ENCODE measurements around the gene TLR10. TPM values are rescaled to one million over a fixed set of nuclear protein-coding genes. Genes with fewer than 3 reads are reported as not detected.

TLR10 gene
- total and polyA plus RNA-seq, 2 experiments from 2014 or later: 0.14 TPM; not detected in 1

GRCh38 chr4:38785041-38785790 lies 2.4 kb upstream of the TLR10 start:
- Histone ChIP-seq H3F3A (replicated peaks; ENCODE audit: low read depth) (no peaks in the 10 kb centered on the region), H3K4me2 (no peak overlapping the region), H2AFZ (no peak overlapping the region), H3K36me3 (ENCODE audit: insufficient read depth) (no peaks in the 10 kb centered on the region), H4K20me1 (replicated peaks; ENCODE audit: insufficient read depth) (no peaks in the 10 kb centered on the region), H3K27me3 (ENCODE audit: insufficient read depth) (no peaks in the 10 kb centered on the region), H3K9me2 (ENCODE audit: insufficient read depth) (peaks cover 2% of the 10 kb centered on the region; the same call in 1 of the 2 replicates), H3K79me2 (replicated peaks; ENCODE audit: insufficient read depth) (no peaks in the 10 kb centered on the region), H3K4me1 (ENCODE audit: insufficient read depth) (no peaks in the 10 kb centered on the region), H3K27ac (ENCODE audit: low read depth) (no peak overlapping the region), H3K4me3 (no peak overlapping the region)
- H3K4me1 Mint-ChIP-seq: peaks cover 4% of the 10 kb centered on the region; the same call in 2 of the 3 replicates
- no peak overlapping the region for H3K27ac Mint-ChIP-seq
- no peaks in the 10 kb centered on the region; the same call in 2 of the 3 replicates for H3K9me3 Mint-ChIP-seq
- ATAC-seq: no peak
- TF ChIP-seq STAT1 (IDR thresholded peaks at IDR 0.05; ENCODE audit: unreplicated experiment) (no peak), ETS1 (IDR thresholded peaks at IDR 0.05) (no peak), CREB1 (CRISPR knock-in tag; IDR thresholded peaks at IDR 0.05; ENCODE audit: low read depth) (no peak), ZNF114 (CRISPR knock-in tag; IDR thresholded peaks at IDR 0.05) (no peak), CTCF (conservative IDR thresholded peaks at IDR 0.05; ENCODE audit: low read depth in 2 of 2) (no peak), ZNF462 (CRISPR knock-in tag; IDR thresholded peaks at IDR 0.05) (no peak)
- no peaks in the 10 kb centered on the region for H3K36me3 Mint-ChIP-seq (ENCODE audit: low read depth)
- peaks cover 5% of the 10 kb centered on the region for H3K27me3 Mint-ChIP-seq (ENCODE audit: insufficient read depth, low read depth, poor library complexity)
- no peak for DNase-seq (ENCODE audit: low spot score)
- no peak overlapping the region for H3K4me3 Mint-ChIP-seq
